ENCODE data around the gene ADRB2. TPM values are rescaled to one million over a fixed set of nuclear protein-coding genes. Genes with fewer than 3 reads are reported as not detected.

The ADRB2 gene
- total RNA-seq, 1 donor from 2014 or later, result 0.81 TPM

Other genes starting within 250 kb of the ADRB2 start
- gene HTR4, start 172.1 kb upstream of the ADRB2 start, total RNA-seq, result not detected in 2 replicates
- gene SH3TC2, start 236.5 kb downstream of the ADRB2 start, total RNA-seq, result not detected in 2 replicates

Data from T-helper 1 cell treated with Interleukin-12 subunit alpha and Interleukin-12 subunit beta and Interleukin-4 antibody, amounts not matched to agents 30 ng/mL and 1 ng/mL, for 36 hours (primary cell).